Measurements from ENCODE around the gene RNF167.

Gene RNF167

GRCh38 chr17:4973256-4974114, 33.4 kb downstream of the RNF167 start:
- no peak for DNase-seq (ENCODE audit: low read depth)
- H3K4me3 ChIP-seq (ENCODE audit: low read length), result no peak overlapping the region
- TF ChIP-seq CTCF (conservative IDR thresholded peaks at IDR 0.05; ENCODE audit: low read depth, low read length), result no peak

GRCh38 chr17:4974115-4974670, 34.1 kb downstream of the RNF167 start:
- TF ChIP-seq CTCF (conservative IDR thresholded peaks at IDR 0.05; ENCODE audit: low read depth, low read length), result no peak
- DNase-seq (ENCODE audit: low read depth), result no peak
- H3K4me3 ChIP-seq (ENCODE audit: low read length), result no peak overlapping the region

- TF ChIP-seq CTCF (conservative IDR thresholded peaks at IDR 0.05; ENCODE audit: low read depth, low read length), result no peak
- H3K4me3 ChIP-seq (ENCODE audit: low read length), result no peak overlapping the region
- no peak for DNase-seq (ENCODE audit: low read depth)
These were observed 38.7 kb downstream of the RNF167 start for GRCh38 chr17:4978726-4979125.

- no peak overlapping the region for H3K4me3 ChIP-seq (ENCODE audit: low read length)
- peak; percentile 71 for TF ChIP-seq CTCF (conservative IDR thresholded peaks at IDR 0.05; ENCODE audit: low read depth, low read length)
- DNase-seq (ENCODE audit: low read depth), result no peak
These were observed 40.7 kb downstream of the RNF167 start for GRCh38 chr17:4980644-4981216.

- no peak for TF ChIP-seq CTCF (conservative IDR thresholded peaks at IDR 0.05; ENCODE audit: low read depth, low read length)
- DNase-seq (ENCODE audit: low read depth), result no peak
- no peak overlapping the region for H3K4me3 ChIP-seq (ENCODE audit: low read length)
These were observed 42.2 kb downstream of the RNF167 start for GRCh38 chr17:4982305-4982704.

GRCh38 chr17:4986403-4986802, 46.3 kb downstream of the RNF167 start:
- DNase-seq (ENCODE audit: low read depth), result no peak
- TF ChIP-seq CTCF (conservative IDR thresholded peaks at IDR 0.05; ENCODE audit: low read depth, low read length), result no peak
- H3K4me3 ChIP-seq (ENCODE audit: low read length), result peak overlapping the region; percentile 77

All from retinal pigment epithelial cell (primary cell).